HepG2 (cell line): ENCODE measurements around the gene PSMD8. TPM values are rescaled to one million over a fixed set of nuclear protein-coding genes. Genes with fewer than 3 reads are reported as not detected.

Experiments
- ARID2 ChIP-seq: sonication (generic); formaldehyde crosslinking; IDR thresholded peaks from 2 replicates; pipeline ENCODE4 v1.8.1; 2022; ENCODE audit warnings: mild to moderate bottlenecking, missing genetic modification reagents, borderline replicate concordance
- E2F1 ChIP-seq: sonication (generic); formaldehyde crosslinking; IDR thresholded peaks from 2 replicates; pipeline ENCODE4 v1.5.0; 2020; ENCODE audit warnings: missing genetic modification reagents
- ETV6 ChIP-seq: sonication (generic); formaldehyde crosslinking; conservative IDR thresholded peaks from 2 replicates; pipeline ENCODE4 v1.4.0; 2020; ENCODE audit warnings: missing genetic modification reagents
- FOSL2 ChIP-seq: sonication (generic); formaldehyde crosslinking; IDR thresholded peaks from 2 replicates; pipeline ENCODE4 v1.4.0; 2020; ENCODE audit warnings: missing genetic modification reagents
- HMGXB4 ChIP-seq, 2 experiments: sonication (generic) in 1 of 2; formaldehyde crosslinking in 1 of 2; IDR thresholded peaks; 2 replicates each; pipeline versions ENCODE4 v1.4.0 to v1.6.1; 2018 to 2020; ENCODE audit warnings: missing genetic modification reagents in 2 of 2, borderline replicate concordance in 1 of 2, low read depth in 1 of 2, mild to moderate bottlenecking in 1 of 2, missing biosample characterization in 1 of 2
- MED1 ChIP-seq: sonication (generic); formaldehyde crosslinking; IDR thresholded peaks from 2 replicates; pipeline ENCODE4 v1.4.0; 2020; ENCODE audit warnings: missing genetic modification reagents
- MIXL1 ChIP-seq: IDR thresholded peaks from 2 replicates; pipeline ENCODE4 v1.6.1; 2016
- RBM39 ChIP-seq: fragments of 200-400 bp; formaldehyde crosslinking; IDR thresholded peaks from one replicate; pipeline ENCODE4 v1.6.1; 2018; ENCODE audit warnings: antibody characterized with exemption, mild to moderate bottlenecking, low read depth, low read length; ENCODE audit not compliant: poor library complexity, severe bottlenecking
- SRY ChIP-seq: sonication (generic); formaldehyde crosslinking; IDR thresholded peaks from 2 replicates; pipeline ENCODE4 v1.8.0; 2022; ENCODE audit warnings: mild to moderate bottlenecking, missing genetic modification reagents
- YY1 ChIP-seq: IDR thresholded peaks from 2 replicates; pipeline ENCODE4 v1.6.1; 2011; ENCODE audit warnings: low read length, low read depth, moderate library complexity, mild to moderate bottlenecking; ENCODE audit not compliant: insufficient read depth, insufficient replicate concordance
- ZNF513 ChIP-seq: sonication (generic); formaldehyde crosslinking; conservative IDR thresholded peaks from 2 replicates; pipeline ENCODE4 v1.5.0; 2020; ENCODE audit warnings: missing genetic modification reagents
- ZNF724P ChIP-seq: sonication (generic); formaldehyde crosslinking; IDR thresholded peaks from 2 replicates; pipeline ENCODE4 v1.8.0; 2022; ENCODE audit warnings: missing genetic modification reagents, borderline replicate concordance
- ZNF839 ChIP-seq: sonication (generic); formaldehyde crosslinking; IDR thresholded peaks from 2 replicates; pipeline ENCODE4 v1.4.0; 2020; ENCODE audit warnings: missing genetic modification reagents, mild to moderate bottlenecking, borderline replicate concordance
- polyA plus RNA-seq, 8 experiments: library from polyadenylated mRNA; depleted of rRNA in 3 of 8; stranded (reverse) in 7 of 8; unstranded in 1 of 8; fragments of >200 nt; fragmentation: Illumina TruSeq in 4 of 8; extraction: Trizol in 4 of 8; gene quantifications; 2 replicates each; pipeline versions ENCODE4 v1.2.1 to v1.2.3, GENCODE V29; 2011 to 2016; ENCODE audit warnings: low read depth in 4 of 8, missing spikeins in 1 of 8, mixed read lengths in 1 of 8; ENCODE audit not compliant: insufficient read depth in 1 of 8
- total RNA-seq, 5 experiments: library from RNA; depleted of rRNA; stranded (reverse); fragments of >200 nt; fragmentation: Illumina TruSeq; extraction: Trizol; gene quantifications; 2 replicates each; pipeline ENCODE4 v1.2.3, GENCODE V29; 2016; ENCODE audit warnings: low read depth in 1 of 5
- TF ChIP-seq, protein P1 (sequence below): IDR thresholded peaks from 2 replicates; pipeline ENCODE4 v1.6.1; 2012; ENCODE audit warnings: inconsistent platforms
- TF ChIP-seq, protein P2 (sequence below): sonication (generic); formaldehyde crosslinking; IDR thresholded peaks from 2 replicates; pipeline ENCODE4 v1.5.1; 2020; ENCODE audit warnings: mild to moderate bottlenecking, missing genetic modification reagents

Gene PSMD8
- total and polyA plus RNA-seq, 2 of the 13 experiments (the other 11 are each of a cell fraction or from before 2014, with no cell fraction given), result 162 to 296 TPM

- TF ChIP-seq, protein P1, sequence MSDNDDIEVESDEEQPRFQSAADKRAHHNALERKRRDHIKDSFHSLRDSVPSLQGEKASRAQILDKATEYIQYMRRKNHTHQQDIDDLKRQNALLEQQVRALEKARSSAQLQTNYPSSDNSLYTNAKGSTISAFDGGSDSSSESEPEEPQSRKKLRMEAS, result peak; percentile 73
- peak; percentile 79; the same call in 1 of the 2 replicates for TF ChIP-seq ETV6 (CRISPR knock-in tag)
- no peak for TF ChIP-seq RBM39
- peak; percentile 80 to 95; a peak in 3 of 4 replicates for TF ChIP-seq HMGXB4 (CRISPR knock-in tag; IDR thresholded peaks at IDR 0.05; ENCODE audit: borderline replicate concordance in 1 of 2, low read depth in 1 of 2)
- 0 out of 2 replicates have a peak, but pooled peaks have one; percentile 25 for TF ChIP-seq ZNF839
- TF ChIP-seq E2F1 (CRISPR knock-in tag), result peak; percentile 75
- TF ChIP-seq SRY (CRISPR knock-in tag), result peak; percentile 96
- TF ChIP-seq MED1 (CRISPR knock-in tag), result peak; percentile 70
- peak; percentile 40 for TF ChIP-seq FOSL2
- TF ChIP-seq, protein P2, sequence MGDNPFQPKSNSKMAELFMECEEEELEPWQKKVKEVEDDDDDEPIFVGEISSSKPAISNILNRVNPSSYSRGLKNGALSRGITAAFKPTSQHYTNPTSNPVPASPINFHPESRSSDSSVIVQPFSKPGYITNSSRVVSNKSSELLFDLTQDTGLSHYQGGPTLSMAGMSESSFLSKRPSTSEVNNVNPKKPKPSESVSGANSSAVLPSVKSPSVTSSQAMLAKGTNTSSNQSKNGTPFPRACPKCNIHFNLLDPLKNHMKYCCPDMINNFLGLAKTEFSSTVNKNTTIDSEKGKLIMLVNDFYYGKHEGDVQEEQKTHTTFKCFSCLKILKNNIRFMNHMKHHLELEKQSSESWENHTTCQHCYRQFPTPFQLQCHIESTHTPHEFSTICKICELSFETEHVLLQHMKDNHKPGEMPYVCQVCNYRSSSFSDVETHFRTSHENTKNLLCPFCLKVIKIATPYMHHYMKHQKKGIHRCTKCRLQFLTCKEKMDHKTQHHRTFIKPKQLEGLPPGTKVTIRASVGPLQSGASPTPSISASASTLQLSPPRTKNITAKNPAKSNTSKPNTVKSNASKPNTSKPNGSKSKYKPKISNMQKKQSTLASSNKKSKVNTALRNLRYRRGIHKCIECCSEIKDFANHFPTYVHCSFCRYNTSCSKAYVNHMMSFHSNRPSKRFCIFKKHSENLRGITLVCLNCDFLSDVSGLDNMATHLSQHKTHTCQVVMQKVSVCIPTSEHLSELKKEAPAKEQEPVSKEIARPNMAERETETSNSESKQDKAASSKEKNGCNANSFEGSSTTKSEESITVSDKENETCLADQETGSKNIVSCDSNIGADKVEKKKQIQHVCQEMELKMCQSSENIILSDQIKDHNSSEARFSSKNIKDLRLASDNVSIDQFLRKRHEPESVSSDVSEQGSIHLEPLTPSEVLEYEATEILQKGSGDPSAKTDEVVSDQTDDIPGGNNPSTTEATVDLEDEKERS, result peak; percentile 95
- TF ChIP-seq ZNF724P (CRISPR knock-in tag), result peak; percentile 92
- TF ChIP-seq YY1, result peak; percentile 95
- peak; percentile 77 for TF ChIP-seq MIXL1 (CRISPR knock-in tag)
- 0 out of 2 replicates have a peak, but pooled peaks have one; percentile 58 for TF ChIP-seq ARID2 (CRISPR knock-in tag)
- TF ChIP-seq ZNF513 (CRISPR knock-in tag), result no peak
Measured at GRCh38 chr19:38374332-38375097, at the start of gene PSMD8 (continued).
